Ovary (tissue), 3 donors: Measurements from ENCODE around the gene GALK2.

Experiments
- CTCF ChIP-seq, 3 donors: fragments of 450-650 bp in 2 of 3; fragments of 200-600 bp in 1 of 3; IDR thresholded peaks; one replicate each; pipeline versions ENCODE4 v1.5.1 to v1.8.0; 2016 to 2022; ENCODE audit warnings: antibody characterized with exemption in 3 of 3, mild to moderate bottlenecking in 1 of 3
- POLR2A ChIP-seq: fragments of 450-650 bp; IDR thresholded peaks from one replicate; pipeline ENCODE4 v1.6.1; 2017; ENCODE audit warnings: antibody characterized with exemption, mild to moderate bottlenecking, moderate library complexity
- donor health status: DM: no; HTN: no; CAD: no.

- no peak for TF ChIP-seq POLR2A
- TF ChIP-seq CTCF (IDR thresholded peaks at IDR 0.05): no peak
Observed at GRCh38 chr15:49328941-49329340, 158.9 kb downstream of the GALK2 start.
